Endothelial cell of umbilical vein (primary cell): ENCODE measurements around the gene KCNA2.

Experiments
- CTCF ChIP-seq, 2 donors: IDR thresholded peaks; 1 replicate in 1 of 2; 2 replicates in 1 of 2; pipeline ENCODE4 v1.5.1; 2011; ENCODE audit warnings: low read length in 2 of 2, mild to moderate bottlenecking in 2 of 2, moderate library complexity in 2 of 2, control low read depth in 1 of 2, inconsistent platforms in 1 of 2, low read depth in 1 of 2; ENCODE audit not compliant: insufficient read depth in 1 of 2; ENCODE audit errors: extremely low read depth in 1 of 2
- FOS ChIP-seq: IDR thresholded peaks from 2 replicates; pipeline ENCODE4 v1.6.1; 2011; ENCODE audit warnings: mild to moderate bottlenecking, low read length, moderate library complexity, borderline replicate concordance; ENCODE audit not compliant: insufficient read depth
- JUN ChIP-seq: IDR thresholded peaks from 2 replicates; pipeline ENCODE4 v1.6.1; 2011; ENCODE audit warnings: borderline replicate concordance, low read depth; ENCODE audit not compliant: insufficient read length, insufficient read depth
- MYC ChIP-seq: IDR thresholded peaks from one replicate; pipeline ENCODE4 v1.6.1; 2011; ENCODE audit warnings: mild to moderate bottlenecking, low read depth, low read length
- POLR2A ChIP-seq: IDR thresholded peaks from 2 replicates; pipeline ENCODE4 v1.6.1; 2012; ENCODE audit warnings: low read depth, mild to moderate bottlenecking, control low read depth, low read length
- POLR2AphosphoS5 ChIP-seq: IDR thresholded peaks from 2 replicates; pipeline ENCODE4 v1.6.1; 2012; ENCODE audit warnings: low read depth, mild to moderate bottlenecking, control low read depth, low read length, moderate library complexity; ENCODE audit not compliant: insufficient read depth

DNA sequence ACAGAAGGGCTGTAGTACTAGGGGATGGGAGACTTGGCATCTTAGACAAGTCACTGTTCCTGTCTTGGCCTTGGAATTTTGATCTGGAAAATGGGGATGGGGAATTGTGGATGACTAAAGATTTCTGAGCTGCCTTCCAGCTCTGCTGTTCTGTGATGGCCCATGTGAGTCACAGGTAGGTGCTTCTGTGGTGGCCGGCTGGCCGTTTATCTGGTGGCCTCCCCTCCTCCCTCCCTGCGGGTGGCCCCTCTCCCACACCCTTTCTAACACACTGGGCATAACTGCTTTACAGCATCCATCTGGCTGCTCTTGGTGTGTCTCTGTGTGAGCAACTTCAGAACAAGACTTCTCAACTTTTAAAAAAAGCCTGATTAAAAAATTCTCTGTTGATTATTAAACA lies 35.9 kb downstream of the KCNA2 start:
- TF ChIP-seq CTCF (IDR thresholded peaks at IDR 0.05; ENCODE audit: extremely low read depth in 1 of 2, insufficient read depth in 1 of 2, low read depth in 1 of 2, low read length in 2 of 2) (no peak), JUN (no peak), POLR2AphosphoS5 (no peak), POLR2A (no peak), MYC (no peak), FOS (no peak)
